Thyroid gland (tissue), 4 donors: Measurements from ENCODE around the gene SBSN. TPM values are rescaled to one million over a fixed set of nuclear protein-coding genes. Genes with fewer than 3 reads are reported as not detected.

Experiments
- DNase-seq, 2 donors: peaks; one replicate each; pipeline ENCODE4 v3.0.0-alpha.2; 2019
- H3K27ac ChIP-seq, 3 donors: fragments of 200-600 bp; sonication (generic); 1 replicate in 2 of 3; 2 replicates in 1 of 3; pipeline ENCODE4 v1.5.1; 2016 to 2019; ENCODE audit warnings: mild to moderate bottlenecking in 1 of 3, moderate library complexity in 1 of 3
- H3K27me3 ChIP-seq: fragments of 200-600 bp; sonication (generic); one replicate; pipeline ENCODE4 v1.5.1; 2019
- H3K36me3 ChIP-seq, 2 donors: fragments of 200-600 bp; sonication (generic); one replicate each; pipeline ENCODE4 v1.5.1; 2016 to 2019
- H3K4me1 ChIP-seq, 2 donors: fragments of 200-600 bp; sonication (generic); one replicate each; pipeline ENCODE4 v1.5.1; 2017 to 2019
- H3K4me3 ChIP-seq, 3 donors: fragments of 200-600 bp; sonication (generic); replicated peaks in 1 of 3; 1 replicate in 2 of 3; 2 replicates in 1 of 3; pipeline ENCODE4 v1.5.1; 2016; ENCODE audit warnings: mild to moderate bottlenecking in 1 of 3
- H3K9me3 ChIP-seq: fragments of 200-600 bp; sonication (generic); one replicate; pipeline ENCODE4 v1.5.1; 2017
- POLR2A ChIP-seq, 2 donors: fragments of 450-650 bp; IDR thresholded peaks; one replicate each; pipeline ENCODE4 v1.6.1; 2017; ENCODE audit warnings: antibody characterized with exemption in 2 of 2, mild to moderate bottlenecking in 2 of 2, moderate library complexity in 1 of 2
- WGBS, 2 donors: methylation state at CpG; one replicate each; pipeline ENCODE4 v1.1.5; 2017; 5-methylcytosine and 5-hydroxymethylcytosine counted together
- intact Hi-C: fragments of 100-400 bp; cut with DNase I; formaldehyde crosslinking; loops from one replicate; pipeline ENCODE4 v1.15.1; 2023
- total RNA-seq, 4 donors: library from RNA; depleted of rRNA; stranded (reverse); fragments of >200 nt; gene quantifications; one replicate each; pipeline ENCODE4 v1.2.3, GENCODE V29; 2016
- TF ChIP-seq, protein P1 (sequence below), 6 experiments: fragments of 200-600 bp in 3 of 6; fragments of 450-650 bp in 3 of 6; sonication (generic) in 3 of 6; IDR thresholded peaks; one replicate each; pipeline ENCODE4 v1.5.1; 2016 to 2019; ENCODE audit warnings: antibody characterized with exemption in 6 of 6, mild to moderate bottlenecking in 2 of 6, inconsistent platforms in 1 of 6, moderate library complexity in 1 of 6

Gene SBSN
- total RNA-seq, 4 donors from 2014 or later: 1.2 TPM; not detected in 3

DNA sequence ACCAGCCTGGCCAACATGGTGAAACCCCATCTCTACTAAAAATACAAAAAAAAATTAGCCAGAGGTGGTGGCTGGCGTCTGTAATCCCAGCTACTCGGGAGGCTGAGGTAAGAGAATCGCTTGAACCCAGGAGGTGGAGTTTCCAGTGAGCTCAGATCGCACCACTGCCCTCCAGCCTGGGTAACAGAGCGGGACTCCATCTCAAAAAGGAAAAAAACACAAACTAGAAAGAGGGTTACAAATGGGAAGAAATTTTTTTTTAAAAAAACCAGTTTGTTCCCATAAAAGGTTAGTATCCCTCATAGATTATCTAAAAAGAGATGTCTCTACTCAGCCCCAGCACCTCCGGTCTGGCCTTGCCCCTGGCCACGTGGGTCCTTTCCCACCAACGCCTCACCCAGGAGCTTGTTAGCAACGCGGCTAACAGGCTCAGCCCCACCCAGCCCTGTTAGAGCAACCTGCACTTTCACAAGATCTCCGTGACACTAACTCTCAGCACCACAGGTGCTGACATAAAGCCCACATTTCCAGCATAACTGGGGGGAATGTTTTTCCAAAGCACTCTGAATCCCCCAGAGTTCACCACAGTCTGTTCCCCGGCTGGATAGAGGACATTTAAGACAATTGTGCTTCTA, 19.0 kb downstream of the SBSN start:
- intact Hi-C loops: no loop called here
- Histone ChIP-seq H3K4me3 (peak overlapping the region; percentile 2 to 63 (median 37)), H3K27ac (peak overlapping the region; percentile 67 to 89 (median 79)), H3K9me3 (no peaks in the 10 kb centered on the region), H3K36me3 (peaks cover 0 to 11% of the 10 kb centered on the region in 2 donors), H3K4me1 (peaks cover 17 to 28% of the 10 kb centered on the region in 2 donors), H3K27me3 (no peaks in the 10 kb centered on the region)
- DNase-seq: peak; percentile 85 to 86
- WGBS, 2 donors: 10 to 11% methylated on average over 12 of the region's 12 CpGs
- TF ChIP-seq POLR2A (IDR thresholded peaks at IDR 0.05): peak in 1 of 2 donors; percentile 73
- TF ChIP-seq, protein P1, sequence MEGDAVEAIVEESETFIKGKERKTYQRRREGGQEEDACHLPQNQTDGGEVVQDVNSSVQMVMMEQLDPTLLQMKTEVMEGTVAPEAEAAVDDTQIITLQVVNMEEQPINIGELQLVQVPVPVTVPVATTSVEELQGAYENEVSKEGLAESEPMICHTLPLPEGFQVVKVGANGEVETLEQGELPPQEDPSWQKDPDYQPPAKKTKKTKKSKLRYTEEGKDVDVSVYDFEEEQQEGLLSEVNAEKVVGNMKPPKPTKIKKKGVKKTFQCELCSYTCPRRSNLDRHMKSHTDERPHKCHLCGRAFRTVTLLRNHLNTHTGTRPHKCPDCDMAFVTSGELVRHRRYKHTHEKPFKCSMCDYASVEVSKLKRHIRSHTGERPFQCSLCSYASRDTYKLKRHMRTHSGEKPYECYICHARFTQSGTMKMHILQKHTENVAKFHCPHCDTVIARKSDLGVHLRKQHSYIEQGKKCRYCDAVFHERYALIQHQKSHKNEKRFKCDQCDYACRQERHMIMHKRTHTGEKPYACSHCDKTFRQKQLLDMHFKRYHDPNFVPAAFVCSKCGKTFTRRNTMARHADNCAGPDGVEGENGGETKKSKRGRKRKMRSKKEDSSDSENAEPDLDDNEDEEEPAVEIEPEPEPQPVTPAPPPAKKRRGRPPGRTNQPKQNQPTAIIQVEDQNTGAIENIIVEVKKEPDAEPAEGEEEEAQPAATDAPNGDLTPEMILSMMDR (IDR thresholded peaks at IDR 0.05): no peak

DNA sequence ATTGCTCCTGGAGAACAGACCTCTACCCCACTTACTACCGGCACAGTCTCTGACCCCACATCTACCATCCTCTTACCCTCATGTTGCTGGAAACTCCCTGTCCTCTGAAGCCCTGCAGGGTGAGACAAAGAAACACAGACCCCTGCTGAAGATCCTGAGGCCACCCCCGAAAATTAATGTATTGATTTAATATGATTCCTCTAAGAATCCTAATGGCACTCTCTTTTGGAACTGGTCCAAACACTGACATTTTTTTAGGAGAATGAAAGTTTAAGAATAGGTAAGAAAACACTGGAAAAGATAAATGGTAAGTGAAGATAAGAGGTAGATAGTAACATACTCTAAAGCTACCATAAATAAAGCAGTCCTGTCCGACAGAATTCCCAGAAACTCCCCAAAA, 20.0 kb downstream of the SBSN start:
- Histone ChIP-seq H3K36me3 (peaks cover 0 to 11% of the 10 kb centered on the region in 2 donors), H3K27ac (no peak overlapping the region), H3K4me1 (peaks cover 12 to 18% of the 10 kb centered on the region in 2 donors), H3K27me3 (no peaks in the 10 kb centered on the region), H3K9me3 (no peaks in the 10 kb centered on the region), H3K4me3 (no peak overlapping the region)
- TF ChIP-seq, protein P1 (IDR thresholded peaks at IDR 0.05): no peak
- no peak for TF ChIP-seq POLR2A (IDR thresholded peaks at IDR 0.05)
- intact Hi-C loops: no loop called here
- WGBS, 2 donors: 82 to 95% methylated on average over 3 of the region's 3 CpGs
- DNase-seq: no peak

DNA sequence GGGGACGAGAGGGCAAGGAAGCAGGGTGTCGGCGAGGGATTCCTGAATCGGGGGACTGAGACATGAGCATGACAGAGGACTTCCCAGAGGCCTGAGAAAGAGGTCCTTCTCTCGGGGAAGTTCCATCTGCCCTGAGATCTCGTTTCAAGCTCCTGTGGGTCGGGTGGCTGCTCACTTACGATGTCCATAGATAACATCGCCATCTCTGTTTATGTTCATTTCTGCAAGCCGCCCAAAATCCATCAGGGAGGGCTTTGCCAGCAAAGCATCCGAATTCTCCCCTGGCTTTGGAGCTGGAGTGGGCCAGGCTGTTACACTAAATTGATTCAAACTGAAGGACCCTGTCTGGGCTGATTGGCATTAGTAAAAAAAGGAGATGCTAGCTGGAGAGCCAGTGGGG, 20.6 kb downstream of the SBSN start:
- no peak overlapping the region for H3K4me3 ChIP-seq

DNA sequence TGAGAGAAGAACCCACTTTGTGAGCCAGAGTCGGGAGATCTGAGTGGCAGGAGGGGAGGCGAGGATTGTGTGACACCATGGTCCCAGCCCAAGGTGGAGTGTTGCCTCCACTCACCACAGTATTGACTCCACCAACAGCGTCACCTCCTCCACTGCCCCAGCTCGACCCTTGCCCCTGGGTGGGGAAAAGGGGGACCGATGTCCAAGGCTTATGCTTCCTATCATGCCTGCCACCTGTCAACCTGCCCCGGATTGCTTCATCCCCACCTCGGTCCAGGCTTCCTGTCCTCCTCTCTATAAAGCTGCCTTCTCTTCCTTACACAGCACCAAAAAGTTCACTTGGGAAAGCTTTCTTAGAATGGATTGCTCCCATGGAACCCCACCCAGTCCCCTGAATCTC, 22.1 kb downstream of the SBSN start:
- Histone ChIP-seq H3K27ac (no peak overlapping the region), H3K27me3 (no peaks in the 10 kb centered on the region), H3K36me3 (peaks cover 0 to 11% of the 10 kb centered on the region in 2 donors), H3K4me3 (no peak overlapping the region), H3K4me1 (peaks cover 12 to 16% of the 10 kb centered on the region in 2 donors), H3K9me3 (no peaks in the 10 kb centered on the region)
- DNase-seq: no peak
- 87% methylated on average over 7 of the region's 7 CpGs for WGBS, 2 donors
- intact Hi-C loops: no loop called here
- TF ChIP-seq POLR2A (IDR thresholded peaks at IDR 0.05): no peak

More for the DNA sequence above, 20.6 kb downstream of the SBSN start:
- peaks cover 0 to 11% of the 10 kb centered on the region in 2 donors for H3K36me3 ChIP-seq
- TF ChIP-seq, protein P1 (IDR thresholded peaks at IDR 0.05): no peak
- TF ChIP-seq POLR2A (IDR thresholded peaks at IDR 0.05): no peak
- peaks cover 12 to 16% of the 10 kb centered on the region in 2 donors for H3K4me1 ChIP-seq
- intact Hi-C loops: no loop called here
- 83 to 92% methylated on average over 11 of the region's 11 CpGs for WGBS, 2 donors
- no peaks in the 10 kb centered on the region for H3K9me3 ChIP-seq
- no peaks in the 10 kb centered on the region for H3K27me3 ChIP-seq
- no peak for DNase-seq
- H3K27ac ChIP-seq: no peak overlapping the region

DNA sequence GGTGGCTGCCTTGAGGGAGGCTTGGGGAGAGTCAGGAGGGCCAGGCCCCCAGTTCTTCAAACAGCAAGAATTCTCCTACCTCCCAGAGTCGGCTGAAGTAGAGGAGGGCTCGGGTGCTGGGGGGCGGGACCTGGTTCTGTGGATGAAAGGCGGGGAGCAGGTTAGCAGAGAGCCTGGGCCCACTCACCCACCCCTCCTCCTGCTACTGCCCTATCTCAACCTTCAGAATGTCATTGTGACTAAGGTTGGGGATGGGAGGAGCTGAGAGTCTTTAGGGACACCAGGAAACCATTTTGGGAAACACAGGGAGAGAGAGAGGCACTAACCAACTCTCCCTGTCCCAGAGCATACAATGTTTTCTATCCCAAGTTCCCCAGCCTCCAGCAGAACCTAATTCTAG, 25.4 kb downstream of the SBSN start:
- Histone ChIP-seq H3K27me3 (no peaks in the 10 kb centered on the region), H3K4me1 (no peaks in the 10 kb centered on the region)

More for the DNA sequence above, 25.4 kb downstream of the SBSN start:
- Histone ChIP-seq H3K4me3 (no peak overlapping the region), H3K27ac (no peak overlapping the region), H3K9me3 (no peaks in the 10 kb centered on the region), H3K36me3 (peaks cover 9 to 19% of the 10 kb centered on the region in 2 donors)
- DNase-seq: no peak
- intact Hi-C loops: no loop called here
- 79 to 91% methylated on average over 4 of the region's 4 CpGs for WGBS, 2 donors
- no peak for TF ChIP-seq POLR2A (IDR thresholded peaks at IDR 0.05)
- TF ChIP-seq, protein P1 (IDR thresholded peaks at IDR 0.05): no peak
